SKM-1 treated with dmso at 0.1 percent for 144 hours (cell line): ENCODE results near the gene ZSWIM6.
A peak's percentile ranks its signal among the peaks of the same experiment; 100 is the strongest.
"Not testable (repeated sequence)": the region's sequence is repeated elsewhere in the genome, so short reads cannot be mapped to it uniquely, and the experiment has no call there.

Experiments used
- DNase-seq: peaks from one replicate; lab custom pipeline; 2025; ENCODE audit not compliant: unreplicated experiment; lab: John Stamatoyannopoulos, UW

ZSWIM6 gene

DNA sequence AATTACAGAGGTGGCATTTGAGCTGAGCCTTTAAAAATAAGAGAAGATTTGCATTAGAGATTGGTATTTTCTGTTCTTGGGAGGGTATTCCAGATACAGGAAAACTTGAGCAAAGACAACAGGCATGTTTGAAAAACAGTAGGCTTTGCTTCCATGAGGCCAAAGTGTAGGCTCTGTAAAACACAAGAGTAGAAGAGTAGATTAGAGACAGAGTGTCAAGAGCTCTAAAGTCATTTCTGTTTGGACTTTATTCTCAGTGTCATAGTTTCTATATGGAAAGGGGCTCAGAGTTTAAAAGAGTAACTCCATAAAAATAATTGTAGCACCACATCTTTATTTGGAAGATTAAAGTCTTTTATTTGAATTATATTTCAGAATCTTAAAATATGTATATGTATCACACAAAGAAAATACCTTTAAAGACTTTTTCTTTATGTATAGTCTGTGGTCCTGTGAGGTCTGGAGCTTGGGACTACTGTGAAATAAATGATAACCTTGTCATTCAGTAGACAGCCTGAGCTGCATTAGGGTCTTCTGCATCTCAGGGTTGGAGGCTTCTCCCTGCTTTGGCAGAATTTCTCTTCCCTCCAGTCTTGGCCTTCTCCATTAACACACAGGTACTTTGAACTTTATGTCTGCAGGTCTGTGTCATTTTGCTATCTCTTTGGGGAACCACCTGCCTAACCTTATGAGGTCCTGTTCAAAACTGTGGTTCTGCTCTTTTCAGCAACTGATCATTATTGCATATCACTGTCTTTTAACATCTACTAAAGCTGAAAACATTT lies 73.6 kb downstream of the ZSWIM6 start:
- no peak for DNase-seq

DNA sequence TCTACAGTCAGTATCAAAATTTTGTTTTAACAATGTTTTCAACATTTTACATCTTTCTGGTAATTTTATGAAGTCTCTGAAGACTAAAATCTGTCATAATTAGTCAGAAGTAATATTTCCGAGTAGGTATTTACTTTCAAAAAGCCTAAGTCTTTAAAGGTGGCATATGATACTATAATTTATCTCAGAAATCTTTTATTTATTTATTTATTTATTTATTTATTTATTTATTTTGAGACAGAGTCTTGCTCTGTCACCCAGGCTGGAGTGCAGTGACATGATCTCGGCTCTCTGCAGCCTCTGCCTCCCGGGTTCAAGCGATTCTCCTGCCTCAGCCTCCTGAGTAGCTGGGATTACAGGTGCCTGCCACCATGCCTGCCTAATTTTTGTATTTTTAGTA lies 74.4 kb downstream of the ZSWIM6 start:
- not testable (repeated sequence) for DNase-seq

DNA sequence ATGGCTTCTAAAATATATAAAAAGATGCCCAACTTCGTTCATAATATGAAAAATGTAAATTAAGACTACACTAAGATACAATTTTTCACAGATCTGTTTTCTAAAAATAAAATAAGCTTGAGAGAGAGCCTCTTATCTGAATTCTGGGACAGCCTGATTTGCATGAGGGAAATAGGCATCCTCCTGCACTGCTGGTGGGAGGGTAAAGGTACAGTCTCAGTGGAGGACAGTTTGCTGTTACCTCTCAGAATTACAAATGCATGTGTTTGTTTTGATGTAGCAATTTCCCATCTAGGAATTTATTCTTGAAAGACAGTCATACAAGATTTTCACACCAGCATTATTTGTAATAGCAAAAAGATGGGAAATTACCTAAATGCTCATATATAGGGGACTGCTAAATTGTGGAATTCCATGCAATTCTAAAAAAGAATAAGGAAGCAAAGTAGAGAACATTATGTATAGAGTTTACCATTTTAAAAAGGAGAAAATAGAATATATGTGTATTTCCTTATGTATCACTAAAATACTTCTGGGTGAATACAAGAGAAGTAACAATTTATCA lies 75.7 kb downstream of the ZSWIM6 start:
- DNase-seq, result no peak

DNA sequence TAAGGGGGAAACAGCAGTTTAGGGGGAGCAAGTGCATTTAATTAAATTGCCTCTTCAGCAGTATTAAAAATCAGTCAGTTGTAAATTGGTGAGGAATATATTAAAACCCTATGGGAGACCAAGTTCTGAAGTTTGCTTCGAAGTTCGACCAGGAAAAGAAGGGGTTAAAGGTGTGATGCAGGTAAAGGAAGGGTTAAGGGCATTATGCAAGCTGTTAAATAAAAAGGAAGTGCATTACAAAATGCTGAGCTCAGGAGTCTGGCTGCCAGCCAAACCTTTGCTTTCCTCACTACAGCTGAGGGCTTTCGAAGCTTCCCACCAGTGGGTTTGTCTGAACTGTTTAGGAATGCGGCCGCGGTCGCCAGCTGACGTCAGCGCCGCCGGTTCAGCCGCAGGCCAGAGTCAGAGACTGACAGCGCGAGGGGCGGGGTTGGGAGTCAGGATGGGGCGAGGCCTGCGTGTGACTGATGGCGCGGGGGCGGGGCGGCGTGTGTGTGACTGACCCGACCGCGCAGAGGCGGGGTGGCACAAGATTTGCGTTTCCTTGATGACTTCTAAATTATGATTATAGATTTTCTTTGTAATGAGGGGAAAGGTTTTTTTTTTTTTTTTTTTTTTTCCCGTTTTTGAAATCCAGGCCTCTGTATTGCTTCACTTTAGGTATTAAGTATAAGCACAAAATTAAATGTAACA lies 76.6 kb downstream of the ZSWIM6 start:
- DNase-seq, result peak; percentile 98

DNA sequence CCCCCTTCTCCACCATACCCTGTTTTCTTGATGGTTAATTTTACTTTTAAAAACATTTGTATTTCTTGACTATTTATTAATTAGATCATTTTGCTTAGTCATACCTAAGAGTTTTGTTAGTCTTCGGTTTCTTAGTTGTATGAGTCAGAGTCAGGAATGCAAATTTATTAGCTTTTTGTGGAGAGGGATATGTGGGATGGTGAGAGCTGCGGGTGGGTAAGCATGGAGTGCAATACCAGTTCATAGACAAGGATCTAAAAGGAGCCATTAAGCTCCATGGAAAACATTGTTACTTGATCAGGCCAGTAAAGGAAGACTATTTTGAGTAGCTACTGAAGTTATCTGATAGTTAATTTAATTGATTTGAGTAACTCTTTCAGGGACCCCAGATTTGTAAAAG lies 77.5 kb downstream of the ZSWIM6 start:
- DNase-seq, result no peak

DNA sequence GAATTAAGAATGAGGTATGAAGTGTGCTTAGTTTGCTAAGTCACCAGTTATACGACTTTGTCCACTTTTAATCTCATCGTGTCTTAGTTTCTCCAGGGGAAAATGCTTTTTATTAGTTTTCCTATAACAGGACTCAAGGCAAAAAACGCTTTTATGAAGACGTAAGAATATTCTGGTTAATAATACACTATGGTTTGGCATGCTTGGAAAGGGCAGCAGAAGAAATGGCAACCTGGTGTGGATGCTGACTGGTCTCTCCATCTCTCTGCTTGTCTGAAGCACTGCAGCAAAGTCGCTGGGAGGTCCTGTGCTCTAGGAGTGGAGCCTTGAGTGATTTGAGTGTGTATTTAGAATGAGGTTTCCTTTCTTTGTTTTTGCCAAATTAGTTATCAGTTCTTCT lies 78.8 kb downstream of the ZSWIM6 start:
- DNase-seq, result no peak

DNA sequence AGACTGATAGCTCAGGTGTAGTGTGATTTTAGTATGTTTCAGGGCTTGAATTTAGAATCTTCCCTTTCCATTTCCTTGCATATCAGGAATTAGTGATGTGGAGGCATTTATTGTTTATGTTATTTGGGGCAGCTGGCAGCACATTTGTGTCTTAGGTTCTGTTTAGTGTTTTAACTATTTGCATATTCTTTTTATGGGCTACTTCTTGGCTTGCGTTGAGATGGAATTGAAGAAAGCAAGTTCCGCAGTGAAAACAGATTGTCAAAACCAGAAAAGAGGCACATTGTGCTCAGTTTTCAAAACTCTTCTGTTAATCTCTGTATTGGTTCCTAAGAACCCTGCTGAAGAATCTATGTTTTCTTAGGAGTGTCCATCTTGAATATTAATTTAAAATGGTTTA lies 80.3 kb downstream of the ZSWIM6 start:
- DNase-seq, result no peak

DNA sequence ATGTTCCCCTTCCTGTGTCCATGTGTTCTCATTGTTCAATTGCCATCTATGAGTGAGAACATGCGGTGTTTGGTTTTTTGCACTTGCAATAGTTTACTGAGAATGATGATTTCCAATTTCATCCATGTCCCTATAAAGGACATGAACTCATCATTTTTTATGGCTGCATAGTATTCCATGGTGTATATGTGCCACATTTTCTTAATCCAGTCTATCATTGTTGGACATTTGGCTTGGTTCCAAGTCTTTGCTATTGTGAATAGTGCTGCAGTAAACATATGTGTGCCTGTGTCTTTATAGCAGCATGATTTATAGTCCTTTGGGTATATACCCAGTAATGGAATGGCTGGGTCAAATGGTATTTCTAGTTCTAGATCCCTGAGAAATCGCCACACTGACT lies 81.1 kb downstream of the ZSWIM6 start:
- DNase-seq, result not testable (repeated sequence)

DNA sequence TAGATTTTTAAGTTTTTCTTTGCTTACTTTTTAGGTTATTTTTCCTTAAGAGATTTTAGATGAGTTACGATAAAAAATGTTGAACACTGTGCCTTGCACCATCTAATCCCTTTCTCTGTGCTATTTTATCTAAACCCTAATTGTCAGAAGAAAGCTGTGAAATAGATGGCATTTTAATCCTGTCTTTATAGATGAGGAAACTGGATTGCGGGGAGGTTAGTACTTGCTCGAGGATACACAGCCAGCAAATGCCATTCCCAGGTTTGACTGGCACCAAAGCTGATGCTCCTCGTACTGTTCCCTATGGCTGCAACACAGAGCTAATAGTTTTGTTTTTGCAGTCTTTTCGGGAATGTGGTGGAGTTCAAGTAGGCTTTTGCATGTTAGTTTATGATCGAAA lies 82.7 kb downstream of the ZSWIM6 start:
- DNase-seq, result no peak

DNA sequence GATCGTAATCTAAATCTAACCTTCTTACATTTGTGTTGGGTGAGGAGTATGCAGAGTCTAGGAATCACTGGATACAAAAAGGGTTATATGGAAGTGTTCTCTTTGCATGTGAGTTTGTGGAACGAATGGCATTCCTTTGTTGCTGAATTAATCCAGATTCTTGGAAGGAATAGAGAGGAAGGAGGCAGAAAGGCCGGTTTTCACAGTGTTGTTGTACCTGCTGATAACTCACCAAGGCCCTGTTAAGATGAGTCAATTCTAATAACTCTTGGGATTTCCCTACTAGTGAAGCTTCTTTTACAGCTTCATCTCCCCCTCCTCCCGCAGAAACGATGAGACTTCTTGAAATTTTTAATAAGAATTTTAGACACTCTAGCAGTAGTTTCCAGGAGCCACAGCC lies 84.0 kb downstream of the ZSWIM6 start:
- no peak for DNase-seq

DNA sequence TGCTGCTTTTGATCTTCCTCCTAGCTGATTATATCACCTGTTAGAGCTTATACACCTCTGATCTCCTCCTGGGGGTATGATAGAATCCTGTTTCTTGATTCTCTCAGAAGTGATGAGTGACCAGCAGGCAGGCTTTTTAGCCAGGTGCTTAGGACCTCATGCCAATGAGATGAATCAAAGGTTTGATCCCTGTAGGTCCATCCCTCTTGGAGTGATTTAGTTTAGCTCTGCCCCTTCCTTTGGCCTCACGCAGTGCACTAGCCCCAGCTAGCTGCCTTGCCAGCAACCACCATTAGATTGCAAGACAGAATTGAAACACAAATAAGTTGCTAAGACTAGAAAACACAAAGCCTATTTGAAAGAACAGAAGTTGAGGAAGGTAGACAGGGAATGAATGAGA lies 84.4 kb downstream of the ZSWIM6 start:
- DNase-seq, result no peak

DNA sequence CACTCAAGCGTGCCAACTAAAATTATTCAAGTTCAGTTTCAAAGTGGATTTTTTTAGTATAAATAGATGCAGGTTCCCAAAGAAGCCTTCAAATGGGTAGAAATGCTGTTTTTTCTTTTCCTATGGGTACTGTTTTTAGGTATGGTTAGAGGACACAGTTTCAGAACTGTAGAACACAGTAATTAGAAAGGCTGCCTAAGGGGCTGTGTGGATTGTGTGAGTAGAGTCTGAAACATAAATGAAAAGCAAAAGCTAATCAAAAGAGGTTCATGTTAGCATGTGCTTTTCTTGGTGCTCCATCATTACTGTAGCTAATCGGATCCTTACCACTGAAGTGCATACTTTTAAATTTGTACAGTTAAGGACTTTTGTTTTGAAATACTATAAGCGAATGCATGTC lies 85.3 kb downstream of the ZSWIM6 start:
- no peak for DNase-seq

DNA sequence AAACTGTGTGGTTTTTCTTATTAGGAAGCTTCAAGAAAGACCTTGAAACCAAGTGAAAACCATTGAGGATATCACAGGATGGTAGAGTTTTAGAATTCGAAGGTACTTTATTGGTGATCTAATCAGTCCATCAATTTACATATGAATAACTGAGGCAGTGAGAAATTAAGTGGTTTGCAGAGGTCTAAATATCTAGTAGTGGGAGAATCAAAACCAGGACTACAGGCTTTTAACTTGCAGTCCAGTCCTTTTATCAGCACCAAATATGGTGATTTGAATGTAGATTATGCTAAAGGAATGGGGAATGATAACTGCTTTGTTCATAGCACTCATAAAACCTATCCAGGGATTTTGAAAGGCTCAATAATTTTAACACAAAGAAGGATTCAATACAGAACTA lies 85.8 kb downstream of the ZSWIM6 start:
- no peak for DNase-seq

DNA sequence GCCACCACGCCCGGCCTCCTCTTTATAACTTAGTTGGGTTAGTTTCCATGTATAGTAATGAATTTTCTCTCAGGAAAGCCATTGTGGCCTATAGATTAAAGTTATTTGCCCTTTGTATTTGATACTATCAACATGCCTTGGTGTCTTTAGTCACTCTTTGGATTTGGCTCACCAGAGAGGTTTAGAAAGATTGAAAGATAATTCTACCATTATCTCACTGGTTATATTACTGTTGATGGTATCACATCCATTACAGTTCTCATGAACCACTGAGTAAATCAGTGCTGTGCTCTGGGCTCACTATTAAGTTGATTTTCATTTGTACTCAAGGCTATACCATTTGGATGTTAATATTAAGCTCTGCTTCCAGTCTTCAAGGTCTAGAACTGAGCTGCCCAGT lies 87.0 kb downstream of the ZSWIM6 start:
- DNase-seq, result no peak

DNA sequence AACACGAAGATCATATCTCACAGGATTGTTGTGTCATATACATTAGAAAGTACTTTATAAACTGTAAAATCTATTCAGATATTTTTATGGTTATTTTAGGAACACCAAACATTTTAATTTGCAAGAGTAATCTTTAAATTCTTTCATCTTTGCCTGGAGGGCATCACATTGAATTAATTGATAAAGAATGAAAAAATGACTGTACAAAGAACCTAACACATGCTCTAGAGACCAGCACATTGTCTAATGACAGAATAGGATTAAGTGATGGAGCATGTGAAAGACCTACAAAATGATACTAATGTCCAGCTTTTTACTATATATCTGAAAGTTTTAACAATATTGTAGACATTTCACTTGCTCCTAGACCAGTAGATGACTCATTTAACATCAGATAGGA lies 88.0 kb downstream of the ZSWIM6 start:
- no peak for DNase-seq

DNA sequence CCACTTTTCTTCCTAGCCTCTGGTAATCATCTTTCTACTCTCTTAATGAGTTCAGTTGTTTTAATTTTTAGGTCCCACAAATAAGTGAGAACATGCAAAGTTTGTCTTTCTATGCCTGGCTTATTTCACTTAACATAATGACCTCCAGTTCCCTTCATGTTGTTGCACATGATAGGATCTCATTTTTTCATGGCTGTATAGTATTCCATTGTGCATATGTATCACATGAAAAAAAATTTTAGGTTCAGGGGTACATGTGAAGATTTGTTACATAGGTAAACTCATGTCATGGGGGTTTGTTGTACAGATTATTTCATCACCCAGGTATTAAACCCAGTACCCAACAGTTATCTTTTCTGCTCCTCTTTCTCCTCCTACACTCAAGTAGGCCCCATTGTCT lies 89.2 kb downstream of the ZSWIM6 start:
- not testable (repeated sequence) for DNase-seq

DNA sequence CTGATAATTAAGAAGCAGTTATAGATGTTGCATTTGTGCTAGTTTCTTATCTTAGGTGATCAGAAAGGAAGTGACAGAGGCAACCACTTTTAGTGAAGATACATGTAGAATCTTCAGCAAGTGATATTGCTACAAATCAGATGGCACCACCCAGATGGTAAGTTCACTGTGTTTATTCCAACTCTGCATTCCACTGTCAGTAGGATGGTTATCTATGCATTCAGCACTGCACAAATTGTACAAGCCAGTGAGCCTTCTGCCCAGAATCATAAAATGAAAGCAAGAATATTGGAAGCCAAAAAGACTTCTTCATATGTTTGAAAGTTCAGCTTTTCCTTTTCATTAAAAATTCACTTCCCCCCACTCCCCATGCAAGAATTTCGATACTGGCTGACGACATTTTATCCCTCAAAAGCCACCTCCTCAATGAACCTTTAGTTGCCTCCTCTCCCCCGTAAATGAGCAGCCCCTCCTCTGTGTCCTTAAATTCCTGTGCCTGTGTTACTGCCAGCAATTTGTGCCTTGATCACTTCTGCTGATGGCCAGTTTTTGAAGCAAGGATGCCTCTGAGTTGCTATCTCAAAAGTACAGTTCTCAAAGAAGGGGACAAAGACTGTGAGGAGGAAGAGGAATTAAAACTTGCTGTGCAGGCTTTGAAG lies 91.6 kb downstream of the ZSWIM6 start:
- DNase-seq, result no peak

DNA sequence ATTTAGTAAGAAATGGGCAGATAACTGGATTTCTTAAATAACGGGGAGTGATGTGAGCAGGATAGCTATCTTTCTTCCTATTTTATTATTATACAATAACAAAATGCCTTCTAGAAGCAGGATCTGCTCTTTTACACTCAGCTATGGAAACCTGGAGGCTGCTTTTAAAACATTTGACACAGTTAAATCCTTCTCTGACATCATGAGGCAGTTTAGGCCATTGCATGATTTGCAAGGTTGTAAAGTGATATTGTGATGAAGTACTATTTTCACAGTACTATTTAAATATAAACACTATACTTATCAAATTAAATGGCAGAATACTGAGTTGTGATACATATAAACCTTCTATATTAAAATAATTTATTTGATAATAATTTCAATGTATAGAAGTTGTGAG lies 93.9 kb downstream of the ZSWIM6 start:
- no peak for DNase-seq

DNA sequence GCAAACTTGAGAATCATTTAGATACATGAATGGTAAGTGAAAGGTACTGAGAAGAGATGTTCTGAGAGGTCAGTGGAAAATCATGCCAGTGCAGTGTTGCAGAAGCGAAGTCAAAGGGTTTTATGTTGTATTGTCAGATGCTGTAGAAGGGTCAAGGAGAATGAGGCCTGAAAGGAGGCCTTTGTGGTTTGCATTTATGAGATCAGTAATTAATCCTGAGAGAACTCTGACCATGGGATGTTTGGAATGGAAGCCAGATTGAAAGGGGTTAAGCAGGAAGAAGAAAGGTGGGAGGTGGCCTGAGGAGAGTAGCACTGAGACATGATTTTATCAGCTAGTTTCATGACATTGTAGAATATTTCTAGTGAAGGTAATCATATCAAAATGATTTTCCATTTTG lies 97.8 kb downstream of the ZSWIM6 start:
- no peak for DNase-seq

DNA sequence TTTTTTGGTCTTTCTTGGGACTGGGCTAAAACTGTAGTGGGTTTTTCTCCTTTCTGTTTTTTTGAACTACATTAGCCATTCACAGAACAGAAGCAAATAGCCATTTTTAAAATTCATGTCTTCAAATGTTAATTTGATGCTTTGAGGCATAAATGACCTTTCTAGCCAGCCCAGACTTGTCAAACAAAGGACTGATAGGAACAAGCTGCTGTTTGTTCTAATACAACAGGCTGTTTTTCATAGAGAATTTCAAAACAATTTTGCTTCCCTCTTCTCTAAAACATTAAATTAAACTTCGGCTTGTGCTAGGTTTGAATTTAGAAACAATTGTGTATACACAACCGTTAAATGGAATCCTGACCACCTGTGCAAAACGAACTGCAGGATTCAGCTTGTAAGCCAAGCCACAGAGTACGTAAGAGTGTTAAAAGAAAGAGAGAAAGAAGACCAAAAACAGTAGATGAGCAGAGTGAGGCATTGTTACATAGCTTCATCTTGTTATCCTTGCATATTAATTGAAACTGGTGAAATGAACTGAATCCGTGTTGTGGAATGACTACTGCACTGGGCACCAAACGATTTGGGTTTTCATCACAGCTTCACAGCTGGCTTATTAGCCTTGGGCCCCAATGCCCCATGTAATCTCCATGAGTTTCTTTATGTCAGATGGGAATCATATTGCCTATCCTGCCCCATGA lies 100.0 kb downstream of the ZSWIM6 start:
- DNase-seq, result no peak

DNA sequence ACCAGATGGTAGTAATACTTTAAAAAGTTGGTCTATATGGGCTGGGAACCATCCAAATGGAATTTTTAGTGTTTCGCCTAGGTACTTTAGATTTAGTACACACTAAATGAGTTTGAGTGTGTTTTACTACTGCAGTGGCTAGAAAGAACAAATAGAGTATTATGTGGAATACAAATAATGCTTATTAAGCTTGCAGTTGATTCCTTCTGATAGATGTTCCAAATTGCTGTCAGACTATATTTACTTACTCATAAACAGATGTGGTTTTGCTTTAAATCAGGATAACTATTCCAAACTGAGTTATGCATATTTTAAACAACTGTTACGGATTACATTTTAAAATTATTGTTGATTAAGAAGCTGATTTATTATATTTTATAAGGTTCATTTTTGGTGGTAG lies 103.3 kb downstream of the ZSWIM6 start:
- no peak for DNase-seq
